Neural cell (in vitro differentiated cells): ENCODE measurements around the gene TSPAN32.

Source experiments
- CTCF ChIP-seq: fragments of 450-650 bp; IDR thresholded peaks from 2 replicates; pipeline ENCODE4 v1.5.1; 2014; ENCODE audit warnings: antibody characterized with exemption, mild to moderate bottlenecking, moderate library complexity; ENCODE audit not compliant: poor library complexity, severe bottlenecking
- EP300 ChIP-seq: fragments of 450-650 bp; conservative IDR thresholded peaks from 2 replicates; pipeline ENCODE4 v1.6.1; 2014; ENCODE audit warnings: antibody characterized with exemption, mild to moderate bottlenecking, moderate library complexity; ENCODE audit not compliant: poor library complexity, severe bottlenecking
- EZH2 ChIP-seq: fragments of 200-600, 300-800 bp; shearing (Covaris generic), sonication (generic); IDR thresholded peaks from 2 replicates; pipeline ENCODE4 v1.6.1; 2014; ENCODE audit warnings: antibody characterized with exemption, low read length, borderline replicate concordance, mild to moderate bottlenecking; ENCODE audit not compliant: insufficient read depth, poor library complexity, severe bottlenecking
- MXI1 ChIP-seq: fragments of 450-650 bp; conservative IDR thresholded peaks from 2 replicates; pipeline ENCODE4 v1.6.1; 2014; ENCODE audit warnings: antibody characterized with exemption, mild to moderate bottlenecking; ENCODE audit not compliant: poor library complexity, severe bottlenecking
- POLR2AphosphoS5 ChIP-seq: IDR thresholded peaks from 2 replicates; pipeline ENCODE4 v1.6.1; 2012
- RAD21 ChIP-seq: fragments of 450-650 bp; conservative IDR thresholded peaks from 2 replicates; pipeline ENCODE4 v1.6.1; 2014; ENCODE audit warnings: antibody characterized with exemption, mild to moderate bottlenecking, moderate library complexity
- TAF1 ChIP-seq: IDR thresholded peaks from 2 replicates; pipeline ENCODE4 v1.6.1; 2012; ENCODE audit warnings: low read depth

GRCh38 chr11:2366733-2367132, 64.9 kb downstream of the TSPAN32 start:
- TF ChIP-seq CTCF (no peak), POLR2AphosphoS5 (no peak), EZH2 (no peak), EP300 (no peak), RAD21 (no peak), MXI1 (no peak), TAF1 (no peak)
